Prostate gland (tissue), 2 donors: ENCODE measurements around the gene FHOD3.

Source experiments
- POLR2A ChIP-seq: fragments of 450-650 bp; IDR thresholded peaks from one replicate; pipeline ENCODE4 v1.6.1; 2016; ENCODE audit warnings: antibody characterized with exemption, mild to moderate bottlenecking
- TF ChIP-seq, protein P1 (sequence below), 4 experiments: fragments of 200-600 bp in 2 of 4; fragments of 450-650 bp in 2 of 4; sonication (generic) in 2 of 4; IDR thresholded peaks; 1 replicate in 3 of 4; 2 replicates in 1 of 4; pipeline ENCODE4 v1.5.1; 2016 to 2019; ENCODE audit warnings: antibody characterized with exemption in 4 of 4, mild to moderate bottlenecking in 2 of 4, moderate library complexity in 2 of 4

GRCh38 chr18:36724169-36724568 lies 426.7 kb downstream of the FHOD3 start:
- TF ChIP-seq, protein P1, sequence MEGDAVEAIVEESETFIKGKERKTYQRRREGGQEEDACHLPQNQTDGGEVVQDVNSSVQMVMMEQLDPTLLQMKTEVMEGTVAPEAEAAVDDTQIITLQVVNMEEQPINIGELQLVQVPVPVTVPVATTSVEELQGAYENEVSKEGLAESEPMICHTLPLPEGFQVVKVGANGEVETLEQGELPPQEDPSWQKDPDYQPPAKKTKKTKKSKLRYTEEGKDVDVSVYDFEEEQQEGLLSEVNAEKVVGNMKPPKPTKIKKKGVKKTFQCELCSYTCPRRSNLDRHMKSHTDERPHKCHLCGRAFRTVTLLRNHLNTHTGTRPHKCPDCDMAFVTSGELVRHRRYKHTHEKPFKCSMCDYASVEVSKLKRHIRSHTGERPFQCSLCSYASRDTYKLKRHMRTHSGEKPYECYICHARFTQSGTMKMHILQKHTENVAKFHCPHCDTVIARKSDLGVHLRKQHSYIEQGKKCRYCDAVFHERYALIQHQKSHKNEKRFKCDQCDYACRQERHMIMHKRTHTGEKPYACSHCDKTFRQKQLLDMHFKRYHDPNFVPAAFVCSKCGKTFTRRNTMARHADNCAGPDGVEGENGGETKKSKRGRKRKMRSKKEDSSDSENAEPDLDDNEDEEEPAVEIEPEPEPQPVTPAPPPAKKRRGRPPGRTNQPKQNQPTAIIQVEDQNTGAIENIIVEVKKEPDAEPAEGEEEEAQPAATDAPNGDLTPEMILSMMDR (IDR thresholded peaks at IDR 0.05), result no peak
- TF ChIP-seq POLR2A, result no peak
